Adrenal gland (tissue), 5 donors: Measurements from ENCODE around the gene TSN.

Experiments used
- POLR2A ChIP-seq, 2 donors: fragments of 450-650 bp; IDR thresholded peaks; one replicate each; pipeline ENCODE4 v1.6.1; 2017; ENCODE audit warnings: antibody characterized with exemption in 2 of 2, mild to moderate bottlenecking in 2 of 2, moderate library complexity in 1 of 2
- TF ChIP-seq, protein P1 (sequence below), 6 experiments: fragments of 450-650 bp in 4 of 6; fragments of 200-600 bp in 2 of 6; sonication (generic) in 1 of 6; IDR thresholded peaks; 1 replicate in 5 of 6; 2 replicates in 1 of 6; pipeline versions ENCODE4 v1.5.1 to v1.8.0; 2016 to 2021; ENCODE audit warnings: antibody characterized with exemption in 6 of 6, mild to moderate bottlenecking in 2 of 6, moderate library complexity in 1 of 6
- donor health status: DM: no; HTN: no; CAD: no.

DNA sequence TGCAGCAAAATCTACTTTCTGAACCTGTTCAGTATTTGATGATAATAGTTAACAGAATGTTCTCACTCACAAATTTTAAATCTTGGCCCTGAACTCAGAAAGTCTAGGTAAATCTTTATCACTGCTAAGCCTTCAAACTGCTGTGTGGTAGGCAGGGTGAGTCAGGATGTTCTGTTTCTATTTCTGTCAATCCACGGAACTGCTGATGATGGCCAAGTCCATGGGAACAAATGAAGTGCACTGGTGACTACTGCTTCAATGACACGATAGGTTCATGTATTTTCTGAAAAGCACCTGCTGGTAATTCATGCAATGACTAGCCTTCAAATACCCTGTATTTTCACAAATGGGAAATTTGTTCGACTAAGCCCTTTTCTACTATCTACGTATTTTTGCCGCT lies 33.0 kb upstream of the TSN start:
- TF ChIP-seq, protein P1, sequence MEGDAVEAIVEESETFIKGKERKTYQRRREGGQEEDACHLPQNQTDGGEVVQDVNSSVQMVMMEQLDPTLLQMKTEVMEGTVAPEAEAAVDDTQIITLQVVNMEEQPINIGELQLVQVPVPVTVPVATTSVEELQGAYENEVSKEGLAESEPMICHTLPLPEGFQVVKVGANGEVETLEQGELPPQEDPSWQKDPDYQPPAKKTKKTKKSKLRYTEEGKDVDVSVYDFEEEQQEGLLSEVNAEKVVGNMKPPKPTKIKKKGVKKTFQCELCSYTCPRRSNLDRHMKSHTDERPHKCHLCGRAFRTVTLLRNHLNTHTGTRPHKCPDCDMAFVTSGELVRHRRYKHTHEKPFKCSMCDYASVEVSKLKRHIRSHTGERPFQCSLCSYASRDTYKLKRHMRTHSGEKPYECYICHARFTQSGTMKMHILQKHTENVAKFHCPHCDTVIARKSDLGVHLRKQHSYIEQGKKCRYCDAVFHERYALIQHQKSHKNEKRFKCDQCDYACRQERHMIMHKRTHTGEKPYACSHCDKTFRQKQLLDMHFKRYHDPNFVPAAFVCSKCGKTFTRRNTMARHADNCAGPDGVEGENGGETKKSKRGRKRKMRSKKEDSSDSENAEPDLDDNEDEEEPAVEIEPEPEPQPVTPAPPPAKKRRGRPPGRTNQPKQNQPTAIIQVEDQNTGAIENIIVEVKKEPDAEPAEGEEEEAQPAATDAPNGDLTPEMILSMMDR (IDR thresholded peaks at IDR 0.05): no peak
- no peak for TF ChIP-seq POLR2A (IDR thresholded peaks at IDR 0.05)
